Hepatocyte (in vitro differentiated cells): Measurements from ENCODE around the gene PATL1. TPM values are rescaled to one million over a fixed set of nuclear protein-coding genes. Genes with fewer than 3 reads are reported as not detected.

Experiments
- DNase-seq: peaks from one replicate; pipeline ENCODE4 v3.0.0-alpha.2; 2016; ENCODE audit warnings: low spot score
- H2AFZ ChIP-seq: fragments of 200-600 bp; sonication (generic); 2 replicates; pipeline ENCODE4 v1.6.0; 2016; ENCODE audit warnings: antibody characterized with exemption, mild to moderate bottlenecking
- H3K27ac ChIP-seq: fragments of 200-600 bp; sonication (generic); 2 replicates; pipeline ENCODE4 v1.5.1; 2016; ENCODE audit warnings: mild to moderate bottlenecking
- H3K27me3 ChIP-seq: fragments of 200-600 bp; sonication (generic); 2 replicates; pipeline ENCODE4 v1.6.1; 2016
- H3K36me3 ChIP-seq: fragments of 200-600 bp; sonication (generic); replicated peaks from 2 replicates; pipeline ENCODE4 v1.5.1; 2016; ENCODE audit warnings: low read depth; ENCODE audit not compliant: insufficient read depth
- H3K4me1 ChIP-seq: fragments of 200-600 bp; sonication (generic); 2 replicates; pipeline ENCODE4 v1.5.1; 2016; ENCODE audit warnings: mild to moderate bottlenecking, moderate library complexity; ENCODE audit not compliant: insufficient read depth
- H3K4me2 ChIP-seq: fragments of 200-600 bp; sonication (generic); 2 replicates; pipeline ENCODE4 v1.6.0; 2016
- H3K4me3 ChIP-seq: fragments of 200-600 bp; sonication (generic); 2 replicates; pipeline ENCODE4 v1.5.1; 2016; ENCODE audit warnings: mild to moderate bottlenecking
- H3K79me2 ChIP-seq: fragments of 200-600 bp; sonication (generic); 2 replicates; pipeline ENCODE4 v1.6.0; 2017; ENCODE audit warnings: mild to moderate bottlenecking
- H3K9me2 ChIP-seq: fragments of 200-600 bp; sonication (generic); replicated peaks from 2 replicates; pipeline ENCODE4 v1.6.0; 2017; ENCODE audit warnings: mild to moderate bottlenecking; ENCODE audit not compliant: insufficient read depth
- H3K9me3 ChIP-seq: fragments of 200-600 bp; sonication (generic); 2 replicates; pipeline ENCODE4 v1.5.1; 2016; ENCODE audit warnings: low read depth, mild to moderate bottlenecking
- H4K20me1 ChIP-seq: fragments of 200-600 bp; sonication (generic); 2 replicates; pipeline ENCODE4 v1.6.0; 2016; ENCODE audit warnings: mild to moderate bottlenecking; ENCODE audit not compliant: insufficient read depth, poor library complexity, severe bottlenecking
- EZH2 ChIP-seq: fragments of 200-600 bp; sonication (generic); IDR thresholded peaks from 2 replicates; pipeline ENCODE4 v1.6.1; 2016; ENCODE audit warnings: antibody characterized with exemption, mild to moderate bottlenecking, borderline replicate concordance
- EZH2phosphoT487 ChIP-seq: fragments of 200-600 bp; sonication (generic); IDR thresholded peaks from one replicate; pipeline ENCODE4 v1.6.1; 2018; ENCODE audit warnings: antibody characterized with exemption, mild to moderate bottlenecking, low read depth, moderate library complexity; ENCODE audit not compliant: unreplicated experiment, severe bottlenecking
- WGBS: methylation state at CpG from one replicate; pipeline ENCODE4 v1.1.6; 2016; ENCODE audit warnings: low lambda C conversion rate; ENCODE audit errors: missing lambda C conversion rate; 5-methylcytosine and 5-hydroxymethylcytosine counted together
- polyA plus RNA-seq: library from polyadenylated mRNA; unstranded; fragments of >200 nt; fragmentation: Nextera tagmentation; extraction: Ambion mirVana; gene quantifications from 2 replicates; pipeline ENCODE4 v1.2.1, GENCODE V29; 2016
- total RNA-seq: library from RNA; depleted of rRNA; stranded (reverse); fragments of >200 nt; gene quantifications from 2 replicates; pipeline ENCODE4 v1.2.3, GENCODE V29; 2014
- TF ChIP-seq, protein P1 (sequence below): fragments of 200-600 bp; sonication (generic); IDR thresholded peaks from 2 replicates; pipeline ENCODE4 v1.5.1; 2016; ENCODE audit warnings: antibody characterized with exemption, mild to moderate bottlenecking; ENCODE audit not compliant: poor library complexity

Gene PATL1
- total and polyA plus RNA-seq, 2 experiments from 2014 or later: 19.9 to 21.6 TPM

DNA sequence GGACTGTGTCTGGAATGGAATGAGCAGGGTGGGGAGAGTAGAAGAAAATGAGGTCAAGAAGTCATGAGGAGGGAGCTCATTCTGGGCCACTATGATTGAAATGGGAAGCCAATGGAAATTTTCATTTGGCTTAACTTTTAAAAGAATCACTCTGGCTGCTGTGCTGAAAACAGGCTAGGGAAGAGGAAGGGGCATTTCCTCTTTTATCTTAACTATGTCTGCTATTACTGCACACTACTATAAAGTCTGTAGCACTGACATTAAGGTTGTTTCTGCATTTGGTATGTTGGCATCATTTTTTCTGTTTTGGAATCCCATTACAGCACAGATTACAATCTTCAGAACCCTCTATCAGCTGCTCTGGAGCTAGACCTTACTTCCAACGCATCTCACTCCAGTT lies 8.2 kb downstream of the PATL1 start:
- Histone ChIP-seq H3K27ac (no peak overlapping the region), H2AFZ (no peak overlapping the region), H3K4me3 (no peak overlapping the region), H3K4me2 (no peak overlapping the region), H4K20me1 (peaks cover 3% of the 10 kb centered on the region), H3K9me3 (no peaks in the 10 kb centered on the region), H3K4me1 (no peaks in the 10 kb centered on the region), H3K27me3 (no peaks in the 10 kb centered on the region), H3K9me2 (no peaks in the 10 kb centered on the region), H3K36me3 (no peaks in the 10 kb centered on the region), H3K79me2 (peaks cover 52% of the 10 kb centered on the region)
- WGBS: 77% methylated on average over 1 of the region's 1 CpG
- TF ChIP-seq EZH2phosphoT487: no peak
- TF ChIP-seq, protein P1, sequence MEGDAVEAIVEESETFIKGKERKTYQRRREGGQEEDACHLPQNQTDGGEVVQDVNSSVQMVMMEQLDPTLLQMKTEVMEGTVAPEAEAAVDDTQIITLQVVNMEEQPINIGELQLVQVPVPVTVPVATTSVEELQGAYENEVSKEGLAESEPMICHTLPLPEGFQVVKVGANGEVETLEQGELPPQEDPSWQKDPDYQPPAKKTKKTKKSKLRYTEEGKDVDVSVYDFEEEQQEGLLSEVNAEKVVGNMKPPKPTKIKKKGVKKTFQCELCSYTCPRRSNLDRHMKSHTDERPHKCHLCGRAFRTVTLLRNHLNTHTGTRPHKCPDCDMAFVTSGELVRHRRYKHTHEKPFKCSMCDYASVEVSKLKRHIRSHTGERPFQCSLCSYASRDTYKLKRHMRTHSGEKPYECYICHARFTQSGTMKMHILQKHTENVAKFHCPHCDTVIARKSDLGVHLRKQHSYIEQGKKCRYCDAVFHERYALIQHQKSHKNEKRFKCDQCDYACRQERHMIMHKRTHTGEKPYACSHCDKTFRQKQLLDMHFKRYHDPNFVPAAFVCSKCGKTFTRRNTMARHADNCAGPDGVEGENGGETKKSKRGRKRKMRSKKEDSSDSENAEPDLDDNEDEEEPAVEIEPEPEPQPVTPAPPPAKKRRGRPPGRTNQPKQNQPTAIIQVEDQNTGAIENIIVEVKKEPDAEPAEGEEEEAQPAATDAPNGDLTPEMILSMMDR: no peak
- TF ChIP-seq EZH2: no peak
- DNase-seq: no peak

DNA sequence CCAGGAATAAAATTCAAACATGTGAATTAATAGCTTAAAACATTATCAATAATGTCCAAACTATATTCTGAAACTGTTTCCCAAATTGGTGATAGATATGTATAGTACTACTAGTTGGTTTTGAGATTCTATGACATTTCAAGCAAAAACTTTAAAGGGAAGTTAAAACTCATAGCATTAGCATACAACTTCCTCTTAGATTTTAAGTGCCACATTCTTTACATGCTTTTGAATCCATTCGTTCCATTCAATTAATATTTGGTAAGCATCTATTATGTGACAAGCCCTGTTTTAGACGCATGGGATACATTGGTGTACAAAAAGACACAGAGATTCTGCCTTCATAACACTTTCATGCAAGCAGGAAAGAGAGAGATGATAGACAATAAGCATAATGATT lies 8.9 kb downstream of the PATL1 start:
- no peak overlapping the region for H3K27ac ChIP-seq
- no peaks in the 10 kb centered on the region for H3K27me3 ChIP-seq
- H3K4me1 ChIP-seq: no peaks in the 10 kb centered on the region
- no peak overlapping the region for H3K4me2 ChIP-seq
- H4K20me1 ChIP-seq: peaks cover 3% of the 10 kb centered on the region
- H3K36me3 ChIP-seq: peaks cover 2% of the 10 kb centered on the region
- H3K9me2 ChIP-seq: no peaks in the 10 kb centered on the region
- H2AFZ ChIP-seq: no peak overlapping the region
- 94% methylated on average over 2 of the region's 2 CpGs for WGBS
- no peak overlapping the region for H3K4me3 ChIP-seq
- peaks cover 46% of the 10 kb centered on the region for H3K79me2 ChIP-seq
- no peak for DNase-seq
- no peak for TF ChIP-seq EZH2phosphoT487
- TF ChIP-seq, protein P1: no peak
- TF ChIP-seq EZH2: no peak
- no peaks in the 10 kb centered on the region for H3K9me3 ChIP-seq

DNA sequence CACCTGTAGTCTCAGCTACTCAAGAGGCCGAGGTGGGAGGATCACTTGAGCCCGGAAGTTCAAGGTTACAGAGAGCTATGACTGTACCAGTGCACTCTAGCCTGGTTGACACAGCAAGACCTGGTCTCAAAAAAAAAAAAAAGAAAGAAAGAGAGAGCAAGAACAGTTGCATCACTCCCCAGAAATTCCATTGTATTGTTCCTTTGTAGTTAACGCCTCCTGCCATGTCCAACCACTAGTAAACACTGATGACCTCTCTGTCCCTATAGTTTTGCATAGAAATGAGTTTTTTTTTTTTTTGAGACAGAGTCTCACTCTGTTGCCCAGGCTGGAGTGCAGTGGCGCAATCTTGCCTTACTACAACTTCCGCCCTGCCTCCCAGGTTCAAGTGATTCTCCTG lies 10.8 kb downstream of the PATL1 start:
- WGBS: 92% methylated on average over 5 of the region's 5 CpGs
- H4K20me1 ChIP-seq: peaks cover 3% of the 10 kb centered on the region

More for the DNA sequence above, 10.8 kb downstream of the PATL1 start:
- Histone ChIP-seq H3K36me3 (peaks cover 3% of the 10 kb centered on the region), H3K27ac (no peak overlapping the region), H3K9me2 (no peaks in the 10 kb centered on the region), H3K4me3 (no peak overlapping the region), H3K9me3 (no peaks in the 10 kb centered on the region), H3K27me3 (no peaks in the 10 kb centered on the region), H3K4me2 (no peak overlapping the region), H3K4me1 (no peaks in the 10 kb centered on the region), H3K79me2 (peaks cover 27% of the 10 kb centered on the region), H2AFZ (no peak overlapping the region)
- no peak for DNase-seq
- TF ChIP-seq, protein P1: no peak
- no peak for TF ChIP-seq EZH2phosphoT487
- TF ChIP-seq EZH2: no peak
